Activated CD8-positive, alpha-beta memory T cell treated with anti-CD3 and anti-CD28 coated beads for 4 hours (primary cell): ENCODE data around the gene NKPD1.
A peak's percentile ranks its signal among the peaks of the same experiment; 100 is the strongest.

Source experiments
- DNase-seq, 2 donors: peaks; one replicate each; pipeline ENCODE4 v3.0.0-alpha.2; 2020; ENCODE audit warnings: low read depth in 2 of 2

The NKPD1 gene, protein sequence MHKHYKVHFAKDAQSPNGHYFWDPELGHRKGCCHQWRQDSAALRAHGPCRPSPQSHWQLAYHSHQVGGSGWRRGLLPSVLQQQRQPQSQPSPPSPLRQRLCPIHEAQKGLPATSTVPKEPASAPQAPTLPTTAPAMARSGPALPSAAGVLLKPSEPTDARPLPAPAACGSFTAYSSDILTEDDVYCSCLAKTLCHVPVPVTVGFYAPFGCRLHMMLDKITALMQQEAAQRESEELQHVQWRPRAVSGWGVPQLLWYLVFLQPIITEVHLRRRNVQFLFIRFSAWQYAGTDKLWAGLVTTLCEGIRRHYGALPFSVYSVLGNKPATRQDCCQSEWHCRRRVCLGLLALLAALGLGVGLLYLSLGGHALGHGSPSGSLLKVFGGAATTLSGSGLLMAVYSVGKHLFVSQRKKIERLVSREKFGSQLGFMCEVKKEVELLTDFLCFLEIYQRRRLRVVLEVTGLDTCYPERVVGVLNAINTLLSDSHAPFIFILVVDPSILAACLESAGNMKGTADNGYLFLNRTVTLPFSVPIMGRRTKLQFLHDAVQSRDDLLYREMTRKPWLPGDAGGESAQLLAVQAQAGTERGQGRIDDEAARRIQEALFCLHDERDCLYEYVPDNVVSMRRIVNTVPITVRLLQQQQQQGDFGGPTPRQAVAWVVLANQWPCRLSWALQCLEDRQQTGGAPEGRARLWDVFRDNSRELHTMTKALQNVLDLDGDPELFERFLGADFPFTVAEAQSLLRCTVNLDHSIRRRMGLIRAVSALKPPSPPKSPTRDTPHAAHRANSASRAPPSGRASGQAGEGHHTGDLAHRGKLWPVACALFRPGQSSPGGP

GRCh38 chr19:45160870-45161737 is at the start of gene NKPD1:
NKPD1 (minus strand) TSS chr19:45160982; CDS start chr19:45160150, 832 bp downstream.
- DNase-seq, result no peak

GRCh38 chr19:45206328-45206727 is 45.5 kb upstream of the NKPD1 start:
- DNase-seq, result no peak

DNA sequence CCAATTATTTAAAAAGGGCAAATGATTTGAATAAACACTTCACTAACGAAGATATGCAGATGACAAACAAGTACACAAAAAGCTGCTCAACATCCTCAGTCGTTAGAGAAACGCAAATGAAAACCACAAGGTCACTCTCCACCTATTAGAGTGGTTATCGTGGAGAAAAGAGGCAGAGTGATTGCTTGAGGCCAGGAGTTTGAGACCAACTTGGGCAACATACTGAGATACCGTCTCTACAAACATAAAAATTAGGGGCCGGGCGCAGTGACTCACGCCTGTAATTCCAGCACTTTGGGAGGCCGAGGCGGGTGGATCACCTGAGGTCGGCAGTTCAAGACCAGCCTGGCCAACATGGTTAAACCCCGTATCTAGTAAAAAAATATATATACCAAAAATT is 45.0 kb upstream of the NKPD1 start:
- no peak for DNase-seq

GRCh38 chr19:45202637-45203036 is 41.9 kb upstream of the NKPD1 start:
- no peak for DNase-seq

- DNase-seq, result no peak
Observed at GRCh38 chr19:45200568-45200967, 39.8 kb upstream of the NKPD1 start.

- DNase-seq, result no peak
Observed at GRCh38 chr19:45195764-45196163, 35.0 kb upstream of the NKPD1 start.

DNA sequence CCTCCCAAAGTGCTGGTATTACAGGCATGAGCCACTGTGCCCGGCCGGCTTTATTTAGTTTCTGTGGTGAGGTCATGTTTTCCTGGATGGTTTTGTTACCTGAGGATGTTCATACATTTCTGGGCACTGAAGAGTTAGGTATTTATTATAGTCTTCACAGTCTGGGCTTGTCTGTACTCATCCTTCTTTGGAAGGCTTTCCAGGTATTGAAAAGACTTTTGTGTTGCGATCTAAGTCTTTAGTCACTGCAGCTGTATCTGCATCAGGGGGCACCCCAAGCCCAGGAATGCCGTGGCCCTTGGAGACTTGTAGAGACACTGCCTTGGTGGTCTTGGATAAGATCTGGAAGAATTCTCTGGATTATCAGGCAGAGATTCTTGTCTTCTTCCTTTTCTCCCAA is 30.6 kb upstream of the NKPD1 start:
- DNase-seq, result no peak

DNA sequence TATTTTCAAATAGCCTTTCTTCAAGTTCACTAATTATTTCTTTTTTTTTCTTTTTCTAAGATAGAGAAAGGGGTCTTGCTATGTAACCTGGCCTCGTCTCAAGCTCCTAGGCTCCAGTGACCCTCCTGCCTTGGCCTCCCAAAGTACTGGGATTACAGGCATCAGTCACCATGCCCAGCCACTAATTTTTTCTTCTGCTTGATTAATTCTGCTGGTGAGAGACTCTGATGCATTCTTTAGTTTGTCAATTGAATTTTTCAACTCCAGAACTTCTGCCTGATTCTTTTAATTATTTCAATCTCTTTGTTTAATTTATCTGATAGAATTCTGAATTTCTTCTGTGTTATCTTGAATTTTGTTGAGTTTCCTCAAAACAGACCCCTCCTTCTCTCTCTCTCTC is 29.2 kb upstream of the NKPD1 start:
- DNase-seq, result no peak

GRCh38 chr19:45187421-45188100 is 26.8 kb upstream of the NKPD1 start:
- no peak for DNase-seq

DNA sequence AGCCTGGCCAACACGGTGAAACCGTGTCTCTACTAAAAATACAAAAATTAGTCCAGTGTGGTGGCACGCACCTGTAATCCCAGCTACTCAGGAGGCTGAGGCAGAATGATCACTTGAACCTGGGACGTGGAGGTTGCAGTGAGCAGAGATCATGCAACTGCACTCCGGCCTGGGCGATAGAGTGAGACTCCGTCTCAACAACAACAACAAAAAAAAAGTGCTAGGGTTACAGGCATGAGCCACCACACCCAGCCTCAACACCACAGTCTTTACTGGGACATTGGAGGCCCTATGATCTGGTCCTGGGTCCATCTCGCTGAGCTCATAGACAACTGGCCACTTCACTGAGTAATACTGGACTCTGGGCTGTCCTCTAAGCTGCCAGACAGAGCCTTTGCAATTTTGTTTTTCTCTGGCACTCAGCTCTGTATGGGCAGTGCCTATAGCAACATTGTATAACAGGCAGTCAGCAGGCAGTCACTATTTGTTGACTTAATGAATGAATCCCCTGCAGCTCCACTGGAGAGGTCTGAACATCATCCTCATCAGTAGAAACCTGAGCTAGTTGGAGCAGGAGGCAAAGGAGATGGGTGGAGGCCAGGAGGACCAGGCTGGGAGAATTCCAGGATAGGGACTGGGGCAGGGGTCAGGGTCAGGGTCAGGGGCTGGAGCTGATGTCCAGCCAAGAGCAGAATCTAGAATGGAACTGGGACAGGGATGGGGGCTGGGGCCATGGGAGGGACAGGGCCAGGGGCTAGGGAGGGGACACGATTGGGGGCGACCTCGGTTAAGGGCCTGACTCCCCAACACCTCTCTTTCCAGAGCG is 25.9 kb upstream of the NKPD1 start:
- DNase-seq, result no peak

- DNase-seq, result no peak
Observed at GRCh38 chr19:45184115-45184514, 23.3 kb upstream of the NKPD1 start.

DNA sequence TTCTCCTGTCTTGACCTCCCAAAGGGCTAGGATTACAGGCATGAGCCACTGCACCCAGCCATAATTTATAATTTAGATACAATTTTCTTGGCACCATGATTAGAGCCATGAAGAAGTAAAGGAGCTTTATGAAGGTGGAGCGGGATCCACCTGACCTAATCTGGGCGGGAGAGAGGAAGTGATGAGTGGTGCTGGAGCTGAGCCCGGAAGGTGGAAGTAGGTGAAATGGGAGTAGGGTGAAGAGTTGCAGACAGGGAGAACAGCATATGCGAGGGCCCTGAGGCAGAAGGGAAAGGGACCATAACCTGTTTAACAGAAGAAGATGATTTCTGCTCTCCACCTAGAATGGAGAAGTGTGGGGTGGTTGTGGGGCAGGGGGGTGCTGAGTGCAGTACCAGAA is 22.0 kb upstream of the NKPD1 start:
- no peak for DNase-seq

GRCh38 chr19:45180936-45181335 is 20.2 kb upstream of the NKPD1 start:
- no peak for DNase-seq

- DNase-seq, result no peak
Observed at GRCh38 chr19:45179892-45180370, 19.1 kb upstream of the NKPD1 start.

- DNase-seq, result no peak
Observed at GRCh38 chr19:45179072-45179891, 18.5 kb upstream of the NKPD1 start.

DNA sequence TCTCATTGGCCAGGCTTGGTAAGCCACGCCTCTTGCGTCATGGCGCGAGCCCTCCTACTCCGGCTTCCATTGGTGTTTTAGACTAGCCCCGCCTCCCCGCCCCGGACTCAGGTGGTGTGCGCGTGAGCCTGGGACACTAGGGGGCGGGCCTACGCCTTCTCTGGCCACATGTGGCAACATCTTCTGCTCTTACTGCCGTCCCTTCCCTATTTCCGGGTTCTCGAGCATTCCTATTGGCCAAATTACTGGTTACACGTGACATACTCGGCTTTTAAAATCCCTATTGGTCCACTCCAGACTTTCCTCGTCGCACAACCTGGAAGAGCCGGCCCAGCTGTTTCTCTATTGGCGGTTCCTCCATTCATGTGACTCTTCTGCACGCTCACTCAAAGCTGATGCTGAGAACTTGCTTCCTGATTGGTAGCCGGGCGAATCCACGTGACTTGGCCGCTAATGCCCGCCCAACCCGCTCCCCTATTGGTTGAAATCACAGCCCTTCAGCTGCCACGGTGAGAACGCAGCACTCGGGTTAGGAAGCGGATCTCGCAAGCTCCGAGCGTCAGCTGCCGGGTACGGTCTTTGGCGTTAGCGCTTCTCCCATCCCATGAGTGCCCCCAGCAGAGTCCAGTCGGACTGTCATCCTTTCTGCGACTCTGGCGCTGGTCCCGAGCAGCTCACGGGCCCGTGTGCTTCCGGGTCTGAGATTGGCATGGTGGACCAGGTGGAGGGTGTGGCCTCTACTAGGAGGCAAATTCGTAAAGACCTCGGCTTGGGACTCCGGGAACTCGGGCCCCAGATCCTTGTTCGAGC is 17.7 kb upstream of the NKPD1 start, which contains the start of gene BLOC1S3:
Gene BLOC1S3 (plus strand): TSS at position 523 of the 810 bp plus-strand sequence. CDS start 513 bp downstream, outside the sequence.
- DNase-seq, result peak; percentile 98 to 100

GRCh38 chr19:45177817-45178261 is 17.1 kb upstream of the NKPD1 start, which contains the start of gene TRAPPC6A:
TRAPPC6A (minus strand) TSS chr19:45178237; CDS start chr19:45178218, 19 bp downstream.
- DNase-seq, result no peak
